Measurements from ENCODE around the gene KRT79.

DNA sequence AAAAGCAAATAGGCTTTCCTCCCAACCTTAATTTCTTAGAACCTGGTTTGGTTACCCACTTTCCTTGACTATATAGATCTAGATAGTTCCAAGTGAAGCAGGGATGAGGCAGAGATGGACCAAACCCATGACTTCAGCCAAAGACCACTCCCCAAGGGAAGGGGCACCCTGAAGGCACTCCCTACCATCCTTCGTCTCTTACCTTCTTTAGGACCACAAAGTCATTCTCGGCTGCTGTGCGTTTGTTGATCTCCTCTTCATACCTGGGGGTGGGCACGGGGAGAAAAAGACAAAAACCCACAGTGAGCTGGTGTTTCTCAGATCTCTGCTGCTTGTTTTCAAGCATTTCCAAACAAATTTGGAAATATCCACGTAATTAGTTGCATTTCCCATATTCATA, 23.6 kb downstream of the KRT79 start:
- TF ChIP-seq, protein P1, sequence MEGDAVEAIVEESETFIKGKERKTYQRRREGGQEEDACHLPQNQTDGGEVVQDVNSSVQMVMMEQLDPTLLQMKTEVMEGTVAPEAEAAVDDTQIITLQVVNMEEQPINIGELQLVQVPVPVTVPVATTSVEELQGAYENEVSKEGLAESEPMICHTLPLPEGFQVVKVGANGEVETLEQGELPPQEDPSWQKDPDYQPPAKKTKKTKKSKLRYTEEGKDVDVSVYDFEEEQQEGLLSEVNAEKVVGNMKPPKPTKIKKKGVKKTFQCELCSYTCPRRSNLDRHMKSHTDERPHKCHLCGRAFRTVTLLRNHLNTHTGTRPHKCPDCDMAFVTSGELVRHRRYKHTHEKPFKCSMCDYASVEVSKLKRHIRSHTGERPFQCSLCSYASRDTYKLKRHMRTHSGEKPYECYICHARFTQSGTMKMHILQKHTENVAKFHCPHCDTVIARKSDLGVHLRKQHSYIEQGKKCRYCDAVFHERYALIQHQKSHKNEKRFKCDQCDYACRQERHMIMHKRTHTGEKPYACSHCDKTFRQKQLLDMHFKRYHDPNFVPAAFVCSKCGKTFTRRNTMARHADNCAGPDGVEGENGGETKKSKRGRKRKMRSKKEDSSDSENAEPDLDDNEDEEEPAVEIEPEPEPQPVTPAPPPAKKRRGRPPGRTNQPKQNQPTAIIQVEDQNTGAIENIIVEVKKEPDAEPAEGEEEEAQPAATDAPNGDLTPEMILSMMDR (IDR thresholded peaks at IDR 0.05) = no peak
- TF ChIP-seq POLR2A (IDR thresholded peaks at IDR 0.05) = no peak

Data from testis (tissue), 2 donors.